A673 (cell line): Measurements from ENCODE around the gene SLC5A1. TPM values are rescaled to one million over a fixed set of nuclear protein-coding genes. Genes with fewer than 3 reads are reported as not detected.

Experiments used
- BruUV-seq: library from RNA; stranded (reverse); fragments of 400-500 nt; replicated peaks from 2 replicates; lab custom pipeline; 2021; lab: Mats Ljungman, UMichigan
- CTCF ChIA-PET: fragments of 300-600 bp; sonication (Branson Sonifier 250); formaldehyde crosslinking; loops from one replicate; lab custom pipeline; 2022; ENCODE audit warnings: antibody characterized with exemption; lab: Charles Lee
- POLR2A ChIA-PET: fragments of 300-600 bp; sonication (Branson Sonifier 250); formaldehyde crosslinking; loops from one replicate; lab custom pipeline; 2022; ENCODE audit warnings: antibody characterized with exemption; ENCODE audit not compliant: low non-redundant PET; lab: Charles Lee
- DNase-seq: peaks from one replicate; pipeline ENCODE4 v3.0.0-alpha.2; 2015; ENCODE audit warnings: low spot score
- H3K27ac ChIP-seq: fragments of 200-600 bp; sonication (generic); 2 replicates; pipeline ENCODE4 v1.5.1; 2016; ENCODE audit warnings: mixed run types, low read depth, mild to moderate bottlenecking, mixed read lengths, antibody characterized with exemption, low read length; ENCODE audit not compliant: poor library complexity, severe bottlenecking
- H3K27me3 ChIP-seq: fragments of 200-600 bp; sonication (generic); replicated peaks from 2 replicates; pipeline ENCODE4 v1.6.1; 2017; ENCODE audit warnings: mixed run types, low read depth, mild to moderate bottlenecking, mixed read lengths, antibody characterized with exemption, low read length; ENCODE audit not compliant: insufficient read depth, poor library complexity
- H3K36me3 ChIP-seq: fragments of 200-600 bp; sonication (generic); 2 replicates; pipeline ENCODE4 v1.6.1; 2016; ENCODE audit warnings: mixed run types, mild to moderate bottlenecking, mixed read lengths, antibody characterized with exemption, low read length; ENCODE audit not compliant: insufficient read depth, poor library complexity, severe bottlenecking
- H3K4me1 ChIP-seq: fragments of 200-600 bp; sonication (generic); 2 replicates; pipeline ENCODE4 v1.6.1; 2017; ENCODE audit warnings: mixed run types, mild to moderate bottlenecking, mixed read lengths, antibody characterized with exemption, low read length; ENCODE audit not compliant: insufficient read depth, poor library complexity, severe bottlenecking
- H3K4me3 ChIP-seq: fragments of 200-600 bp; sonication (generic); 2 replicates; pipeline ENCODE4 v1.5.1; 2016; ENCODE audit warnings: low read depth, mixed run types, mild to moderate bottlenecking, mixed read lengths, low read length; ENCODE audit not compliant: poor library complexity, severe bottlenecking
- H3K9me3 ChIP-seq: fragments of 200-600 bp; sonication (generic); 2 replicates; pipeline ENCODE4 v1.6.1; 2016; ENCODE audit warnings: mixed run types, low read depth, mild to moderate bottlenecking, mixed read lengths, antibody characterized with exemption, low read length; ENCODE audit not compliant: poor library complexity, severe bottlenecking
- EZH2 ChIP-seq: fragments of 200-600 bp; sonication (generic); IDR thresholded peaks from 2 replicates; pipeline ENCODE4 v1.6.1; 2017; ENCODE audit warnings: borderline replicate concordance, low read depth, mild to moderate bottlenecking, mixed read lengths, antibody characterized with exemption, low read length; ENCODE audit not compliant: poor library complexity, severe bottlenecking
- intact Hi-C: fragments of 100-400 bp; cut with micrococcal nuclease; formaldehyde crosslinking; loops from one replicate; pipeline ENCODE4 v1.10.0; 2022; ENCODE audit not compliant: unreplicated experiment
- total RNA-seq: library from RNA; stranded (reverse); gene quantifications from 2 replicates; pipeline ENCODE4 v1.2.3, GENCODE V29; 2021
- TF ChIP-seq, protein P1 (sequence below): fragments of 300-800, 200-600 bp; sonication (generic); conservative IDR thresholded peaks from 2 replicates; pipeline ENCODE4 v1.5.1; 2017; ENCODE audit warnings: low read depth, mild to moderate bottlenecking, antibody characterized with exemption, low read length, moderate library complexity, mixed read lengths

Gene SLC5A1
- total RNA-seq, 1 experiment from 2014 or later, result not detected

DNA sequence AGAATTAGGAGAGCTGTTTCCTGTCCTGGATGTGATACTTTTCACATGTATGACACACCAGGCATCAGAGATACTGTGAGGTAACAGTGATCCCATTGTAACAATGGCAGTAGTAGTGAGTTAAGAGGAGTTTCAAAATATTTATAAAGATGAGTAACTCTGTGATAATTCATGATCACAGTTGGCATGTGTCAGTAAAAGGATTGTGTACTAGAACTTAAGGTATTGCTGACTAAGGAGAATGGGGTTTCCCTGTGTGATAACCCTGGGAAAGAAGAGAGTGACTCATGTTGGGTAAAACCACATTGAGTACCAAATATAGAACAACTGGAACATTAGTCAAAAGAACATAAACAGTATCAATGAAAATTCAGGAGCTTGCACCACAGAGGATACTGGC is 22.9 kb upstream of the SLC5A1 start:
- no peaks in the 10 kb centered on the region for H3K9me3 ChIP-seq
- POLR2A ChIA-PET, result no interaction called here
- CTCF ChIA-PET, result no interaction called here
- intact Hi-C loops, result no loop called here
- H3K27me3 ChIP-seq, result peaks cover 6% of the 10 kb centered on the region
- no peaks in the 10 kb centered on the region for H3K36me3 ChIP-seq
- no peak for DNase-seq
- BruUV-seq, result no TSS peak
- H3K4me3 ChIP-seq, result no peak overlapping the region
- H3K27ac ChIP-seq, result no peak overlapping the region
- H3K4me1 ChIP-seq, result no peaks in the 10 kb centered on the region
- TF ChIP-seq, protein P1, sequence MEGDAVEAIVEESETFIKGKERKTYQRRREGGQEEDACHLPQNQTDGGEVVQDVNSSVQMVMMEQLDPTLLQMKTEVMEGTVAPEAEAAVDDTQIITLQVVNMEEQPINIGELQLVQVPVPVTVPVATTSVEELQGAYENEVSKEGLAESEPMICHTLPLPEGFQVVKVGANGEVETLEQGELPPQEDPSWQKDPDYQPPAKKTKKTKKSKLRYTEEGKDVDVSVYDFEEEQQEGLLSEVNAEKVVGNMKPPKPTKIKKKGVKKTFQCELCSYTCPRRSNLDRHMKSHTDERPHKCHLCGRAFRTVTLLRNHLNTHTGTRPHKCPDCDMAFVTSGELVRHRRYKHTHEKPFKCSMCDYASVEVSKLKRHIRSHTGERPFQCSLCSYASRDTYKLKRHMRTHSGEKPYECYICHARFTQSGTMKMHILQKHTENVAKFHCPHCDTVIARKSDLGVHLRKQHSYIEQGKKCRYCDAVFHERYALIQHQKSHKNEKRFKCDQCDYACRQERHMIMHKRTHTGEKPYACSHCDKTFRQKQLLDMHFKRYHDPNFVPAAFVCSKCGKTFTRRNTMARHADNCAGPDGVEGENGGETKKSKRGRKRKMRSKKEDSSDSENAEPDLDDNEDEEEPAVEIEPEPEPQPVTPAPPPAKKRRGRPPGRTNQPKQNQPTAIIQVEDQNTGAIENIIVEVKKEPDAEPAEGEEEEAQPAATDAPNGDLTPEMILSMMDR, result no peak
- no peak for TF ChIP-seq EZH2

DNA sequence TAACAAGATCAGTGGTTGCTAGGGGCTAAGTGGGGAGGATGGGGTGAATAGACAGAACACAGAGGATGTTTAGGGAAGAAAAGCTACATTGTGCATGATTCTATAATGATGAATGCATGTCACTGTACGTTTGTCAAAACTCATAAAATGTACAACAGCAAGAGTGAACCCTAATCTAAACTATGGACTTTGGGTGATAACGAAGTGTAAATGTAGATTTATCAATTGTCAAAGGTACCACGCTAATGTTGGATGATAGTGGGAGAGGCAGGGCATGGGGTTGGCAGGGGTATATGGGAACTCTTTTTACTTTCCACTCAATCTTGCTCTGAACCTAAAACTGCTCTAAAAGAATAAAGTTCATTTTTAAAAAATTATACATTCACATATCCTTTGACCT is 21.3 kb upstream of the SLC5A1 start:
- no peaks in the 10 kb centered on the region for H3K9me3 ChIP-seq
- peaks cover 6% of the 10 kb centered on the region for H3K27me3 ChIP-seq
- no peaks in the 10 kb centered on the region for H3K36me3 ChIP-seq
- TF ChIP-seq EZH2, result no peak
- TF ChIP-seq, protein P1, result no peak
- no TSS peak for BruUV-seq
- H3K4me3 ChIP-seq, result no peak overlapping the region
- intact Hi-C loops, result no loop called here
- ChIA-PET POLR2A (no interaction called here), CTCF (no interaction called here)
- H3K4me1 ChIP-seq, result no peaks in the 10 kb centered on the region
- no peak for DNase-seq
- H3K27ac ChIP-seq, result no peak overlapping the region

DNA sequence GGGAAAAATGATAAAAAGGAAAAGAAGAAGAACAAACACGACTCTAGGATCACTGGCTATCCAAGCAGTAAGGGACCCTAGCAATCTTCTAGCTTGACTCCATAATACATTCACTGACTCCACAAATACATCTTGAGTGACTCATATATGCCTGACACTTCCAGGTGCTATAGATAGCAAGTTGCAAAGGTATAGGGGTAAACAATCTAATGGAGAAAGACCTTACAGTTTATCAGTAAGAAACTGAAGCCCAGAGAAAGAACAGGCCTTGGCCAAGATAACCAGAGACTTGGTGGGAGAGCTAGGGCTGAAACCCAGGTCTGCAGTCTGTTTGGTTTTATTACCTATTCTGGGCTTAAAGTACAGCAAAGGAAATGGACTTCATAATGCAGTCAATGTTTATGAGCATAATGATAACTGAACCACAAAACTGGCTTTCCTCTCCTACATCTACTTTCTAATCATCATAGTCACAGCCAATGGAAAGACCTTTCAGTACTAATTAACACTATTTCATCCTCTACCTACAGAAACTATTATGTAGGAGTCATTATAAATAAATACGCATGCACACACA is 19.7 kb upstream of the SLC5A1 start:
- H3K27me3 ChIP-seq, result no peaks in the 10 kb centered on the region
- BruUV-seq, result no TSS peak
- H3K4me3 ChIP-seq, result no peak overlapping the region
- no peaks in the 10 kb centered on the region for H3K36me3 ChIP-seq
- TF ChIP-seq EZH2, result no peak
- CTCF ChIA-PET, result no interaction called here
- intact Hi-C loops, result no loop called here
- H3K27ac ChIP-seq, result no peak overlapping the region
- no peak for DNase-seq
- H3K4me1 ChIP-seq, result no peaks in the 10 kb centered on the region
- H3K9me3 ChIP-seq, result no peaks in the 10 kb centered on the region
- POLR2A ChIA-PET, result no interaction called here

DNA sequence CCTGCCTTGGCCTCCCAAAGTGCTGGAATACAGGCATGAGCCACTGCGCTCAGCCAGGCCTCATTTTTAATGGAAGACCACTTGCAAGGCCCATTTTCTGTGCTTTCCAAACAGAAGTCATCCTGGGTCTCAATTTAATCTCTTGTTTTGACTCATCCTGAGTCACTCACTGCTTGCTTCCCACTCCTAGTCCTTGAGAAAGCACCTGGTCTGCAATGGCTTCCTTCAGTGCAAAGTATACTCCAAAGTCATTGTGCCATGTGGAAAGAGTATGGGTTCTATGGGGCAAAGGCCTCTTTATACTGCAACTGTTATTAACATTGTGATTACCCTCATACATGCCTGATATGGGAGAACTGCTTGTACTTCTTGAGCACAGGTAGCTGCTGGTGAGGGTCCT is 18.3 kb upstream of the SLC5A1 start:
- CTCF ChIA-PET, result interaction anchor here (0.6 kb wide), 1 partner anchor 30 kb away, joined by 3 read pairs; no protein-coding TSS in a partner anchor
- no peak overlapping the region for H3K4me3 ChIP-seq
- H3K27me3 ChIP-seq, result no peaks in the 10 kb centered on the region
- H3K27ac ChIP-seq, result no peak overlapping the region
- POLR2A ChIA-PET, result no interaction called here
- no peaks in the 10 kb centered on the region for H3K4me1 ChIP-seq
- DNase-seq, result no peak
- TF ChIP-seq, protein P1, result no peak
- intact Hi-C loops, result no loop called here
- BruUV-seq, result no TSS peak
- H3K36me3 ChIP-seq, result no peaks in the 10 kb centered on the region
- no peaks in the 10 kb centered on the region for H3K9me3 ChIP-seq
